ENCODE measurements around the gene DPEP1. TPM values are rescaled to one million over a fixed set of nuclear protein-coding genes. Genes with fewer than 3 reads are reported as not detected.
"Not testable (repeated sequence)": the region's sequence is repeated elsewhere in the genome, so short reads cannot be mapped to it uniquely, and the experiment has no call there.

DPEP1 gene
- total RNA-seq, 2 experiments from 2014 or later: not detected

DNA sequence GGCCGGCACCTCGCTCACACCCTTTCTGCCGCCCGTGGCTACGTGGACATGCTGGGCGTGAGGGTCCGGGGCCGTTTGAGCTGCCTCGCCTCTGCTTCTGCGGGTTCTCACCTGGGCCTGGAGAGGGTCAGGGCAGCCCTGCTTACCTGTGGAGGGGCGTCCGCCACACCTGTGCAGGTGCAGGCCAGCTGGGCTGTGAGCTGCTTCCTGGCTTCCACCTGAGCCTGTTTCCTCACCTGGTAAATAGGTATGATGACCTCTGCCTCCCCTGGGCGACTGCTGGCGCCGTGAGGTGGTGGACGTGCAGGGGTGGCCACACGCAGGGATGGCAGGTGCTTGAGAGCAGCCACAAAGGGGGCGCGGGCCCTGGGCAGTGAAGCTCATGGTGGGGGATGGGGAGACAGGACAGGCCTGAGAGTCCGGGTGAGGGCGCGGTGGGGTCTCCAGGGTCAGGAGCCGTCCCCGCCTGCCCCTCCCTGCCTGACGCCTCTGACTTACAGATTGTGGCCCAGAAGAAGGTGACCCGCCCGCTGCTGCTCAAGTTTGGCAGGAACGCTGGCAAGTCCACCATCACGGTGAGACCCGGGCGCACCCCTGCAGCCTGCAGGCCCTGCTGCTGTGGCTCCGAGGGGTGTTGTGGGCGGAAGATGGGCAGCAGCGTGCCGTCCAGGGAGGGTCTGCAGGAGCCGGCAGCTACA is 30.1 kb upstream of the DPEP1 start:
- POLR2A ChIA-PET: no interaction called here
- H3K4me1 Mint-ChIP-seq: no peaks in the 10 kb centered on the region
- CTCF ChIA-PET: no interaction called here

DNA sequence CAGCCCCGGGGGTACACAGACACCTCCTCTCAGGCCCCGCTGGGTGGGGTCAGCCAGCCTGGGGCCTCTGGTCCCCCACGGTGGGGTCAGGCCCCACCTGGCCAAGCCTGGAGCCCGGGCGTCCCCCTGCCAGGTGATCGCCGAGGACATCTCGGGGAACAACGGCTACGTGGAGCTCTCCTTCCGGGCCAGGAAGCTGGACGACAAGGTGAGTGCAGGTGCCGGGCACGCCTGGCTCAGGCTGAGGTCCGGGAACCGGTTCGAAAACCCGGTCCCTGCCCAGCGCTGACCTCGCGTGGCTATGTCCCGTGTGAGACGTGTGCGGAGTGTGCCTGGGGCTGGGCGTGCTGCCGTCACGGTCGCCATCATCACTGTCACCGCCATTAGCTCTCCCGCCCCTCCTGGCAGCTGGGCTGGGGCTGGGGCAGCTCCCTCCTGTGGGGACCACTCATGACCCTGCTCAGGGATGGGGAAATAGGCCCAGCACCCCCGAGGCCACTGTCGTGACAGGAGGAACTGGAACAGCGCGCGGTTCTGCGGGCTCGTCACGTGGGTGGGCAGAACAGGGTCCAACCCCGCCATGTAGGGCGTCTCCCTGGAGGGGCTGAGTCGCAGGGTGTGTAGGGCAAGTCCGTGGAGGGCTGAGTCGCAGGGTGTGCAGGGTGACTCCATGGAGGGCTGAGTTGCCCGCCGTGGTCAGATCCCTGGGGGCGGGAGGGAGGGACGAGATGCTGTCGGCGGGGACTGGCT is 29.4 kb upstream of the DPEP1 start:
- no peak overlapping the region for H3K27ac Mint-ChIP-seq
- H3K27me3 Mint-ChIP-seq: no peaks in the 10 kb centered on the region
- no peak overlapping the region for H3K4me3 Mint-ChIP-seq
- ChIA-PET POLR2A (no interaction called here), CTCF (no interaction called here)
- no peaks in the 10 kb centered on the region for H3K9me3 Mint-ChIP-seq
- H3K4me1 Mint-ChIP-seq: no peaks in the 10 kb centered on the region
- DNase-seq: no peak
- H3K36me3 Mint-ChIP-seq (ENCODE audit: low read depth): no peaks in the 10 kb centered on the region

More for the DNA sequence above, 30.1 kb upstream of the DPEP1 start:
- no peaks in the 10 kb centered on the region for H3K36me3 Mint-ChIP-seq (ENCODE audit: low read depth)
- no peak overlapping the region for H3K27ac Mint-ChIP-seq
- no peaks in the 10 kb centered on the region for H3K27me3 Mint-ChIP-seq
- DNase-seq: no peak
- H3K4me3 Mint-ChIP-seq: no peak overlapping the region
- H3K9me3 Mint-ChIP-seq: no peaks in the 10 kb centered on the region

DNA sequence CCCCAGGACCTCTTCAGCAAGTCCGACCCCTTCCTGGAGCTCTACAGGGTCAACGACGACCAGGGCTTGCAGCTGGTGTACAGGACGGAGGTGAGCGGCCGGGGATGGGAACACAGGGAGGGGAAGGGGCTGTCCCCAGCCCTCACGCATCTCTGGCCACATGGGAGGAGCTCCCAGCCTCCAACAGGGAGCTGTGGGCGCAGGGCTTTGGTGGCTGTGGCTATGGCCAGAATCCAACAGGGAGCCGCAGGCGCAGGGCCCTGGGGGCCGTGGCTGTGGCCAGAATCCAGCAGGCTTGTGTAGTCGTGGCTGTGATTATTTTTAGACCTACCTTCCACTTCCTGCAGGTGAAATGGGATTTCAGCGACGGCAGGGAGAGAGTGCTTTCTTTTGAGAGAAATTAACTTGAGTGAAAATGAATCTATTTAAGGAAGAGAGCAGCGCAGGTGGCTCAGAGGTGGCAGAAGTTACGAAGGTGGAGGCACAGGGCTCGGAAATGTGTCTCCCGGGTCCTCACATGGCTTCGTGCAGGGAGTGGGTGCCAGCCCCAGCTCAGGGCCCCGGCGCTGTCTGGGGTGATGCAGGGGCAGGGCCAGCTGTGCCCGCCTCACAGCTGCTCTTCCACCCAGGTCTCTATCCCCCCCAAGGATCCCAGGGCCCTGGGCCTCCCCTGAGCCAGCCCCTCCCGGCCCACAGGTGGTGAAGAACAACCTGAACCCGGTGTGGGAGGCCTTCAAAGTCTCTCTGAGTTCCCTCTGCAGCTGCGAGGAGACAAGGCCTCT is 28.5 kb upstream of the DPEP1 start:
- ChIA-PET POLR2A (no interaction called here), CTCF (no interaction called here)
- DNase-seq: no peak
- H3K36me3 Mint-ChIP-seq (ENCODE audit: low read depth): no peaks in the 10 kb centered on the region
- H3K9me3 Mint-ChIP-seq: no peaks in the 10 kb centered on the region
- no peak overlapping the region for H3K27ac Mint-ChIP-seq
- H3K4me1 Mint-ChIP-seq: no peaks in the 10 kb centered on the region
- H3K27me3 Mint-ChIP-seq: no peaks in the 10 kb centered on the region
- H3K4me3 Mint-ChIP-seq: no peak overlapping the region

DNA sequence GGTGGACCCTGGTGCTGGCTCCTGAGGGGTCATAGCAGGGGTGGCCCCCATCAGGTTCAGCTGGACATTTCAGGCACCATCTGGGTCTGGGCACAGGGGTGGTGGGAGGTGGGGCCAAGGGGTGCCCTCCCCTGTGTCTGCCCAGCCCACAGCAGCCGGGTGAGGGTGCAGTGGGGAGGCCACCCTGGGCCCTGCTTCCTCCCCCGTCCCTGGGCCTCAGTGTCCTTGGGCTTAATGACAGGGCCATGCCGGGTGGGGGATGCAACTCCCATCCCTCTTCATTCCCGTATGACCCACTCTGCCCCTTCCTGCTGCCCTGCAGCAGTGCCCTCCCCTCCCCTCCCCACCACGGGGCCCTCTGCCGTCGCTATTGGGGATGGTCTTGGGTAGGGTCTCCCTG is 27.2 kb upstream of the DPEP1 start:
- no peaks in the 10 kb centered on the region for H3K27me3 Mint-ChIP-seq
- H3K9me3 Mint-ChIP-seq: no peaks in the 10 kb centered on the region
- DNase-seq: no peak
- CTCF ChIA-PET: no interaction called here
- no peak overlapping the region for H3K27ac Mint-ChIP-seq
- H3K4me1 Mint-ChIP-seq: no peaks in the 10 kb centered on the region
- H3K36me3 Mint-ChIP-seq (ENCODE audit: low read depth): no peaks in the 10 kb centered on the region
- no peak overlapping the region for H3K4me3 Mint-ChIP-seq
- POLR2A ChIA-PET: no interaction called here

DNA sequence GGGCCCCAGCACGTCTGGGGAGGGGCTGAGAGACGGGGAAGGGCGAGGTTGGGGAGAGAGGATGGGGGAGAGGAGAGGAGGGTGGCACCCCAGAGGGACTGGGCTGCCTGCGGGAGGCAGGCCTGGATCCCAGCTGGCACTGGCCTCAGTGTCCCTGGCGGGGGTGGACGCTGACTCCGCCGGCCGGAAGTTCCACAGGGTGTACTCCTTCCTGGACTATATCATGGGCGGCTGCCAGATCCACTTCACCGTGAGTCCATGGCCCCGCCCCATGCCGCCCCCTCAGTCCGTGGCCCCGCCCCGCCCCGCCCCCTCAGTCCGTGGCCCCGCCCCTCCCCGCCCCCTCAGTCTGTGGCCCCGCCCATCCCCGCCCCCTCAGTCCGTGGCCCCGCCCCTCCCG is 26.6 kb upstream of the DPEP1 start:
- POLR2A ChIA-PET: no interaction called here
- no peak overlapping the region for H3K4me3 Mint-ChIP-seq
- H3K9me3 Mint-ChIP-seq: no peaks in the 10 kb centered on the region
- H3K36me3 Mint-ChIP-seq (ENCODE audit: low read depth): no peaks in the 10 kb centered on the region
- DNase-seq: no peak
- CTCF ChIA-PET: no interaction called here
- H3K4me1 Mint-ChIP-seq: no peaks in the 10 kb centered on the region
- no peaks in the 10 kb centered on the region for H3K27me3 Mint-ChIP-seq
- H3K27ac Mint-ChIP-seq: peak overlapping the region; percentile 13

DNA sequence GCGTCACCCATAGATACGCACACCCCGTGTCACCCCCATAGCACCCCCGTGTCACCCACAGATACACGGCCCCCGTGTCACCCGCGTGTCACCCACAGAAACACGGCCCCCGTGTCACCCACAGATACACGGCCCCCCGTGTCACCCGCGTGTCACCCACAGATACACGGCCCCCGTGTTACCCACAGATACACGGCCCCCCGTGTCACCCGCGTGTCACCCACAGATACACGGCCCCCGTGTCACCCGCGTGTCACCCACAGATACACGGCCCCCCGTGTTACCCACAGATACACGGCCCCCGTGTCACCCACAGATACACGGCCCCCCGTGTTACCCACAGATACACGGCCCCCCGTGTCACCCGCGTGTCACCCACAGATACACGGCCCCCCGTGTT is 25.8 kb upstream of the DPEP1 start:
- CTCF ChIA-PET; H3K27me3 Mint-ChIP-seq; POLR2A ChIA-PET; H3K36me3 Mint-ChIP-seq (ENCODE audit: low read depth); H3K9me3 Mint-ChIP-seq; DNase-seq; H3K27ac Mint-ChIP-seq; H3K4me3 Mint-ChIP-seq; H3K4me1 Mint-ChIP-seq: not testable (repeated sequence)

- H3K4me3 Mint-ChIP-seq: no peak overlapping the region
- no peaks in the 10 kb centered on the region for H3K9me3 Mint-ChIP-seq
- no peaks in the 10 kb centered on the region for H3K27me3 Mint-ChIP-seq
- no peak for DNase-seq
- H3K4me1 Mint-ChIP-seq: peaks cover 4% of the 10 kb centered on the region
- no peaks in the 10 kb centered on the region for H3K36me3 Mint-ChIP-seq (ENCODE audit: low read depth)
- ChIA-PET POLR2A (no interaction called here), CTCF (no interaction called here)
- no peak overlapping the region for H3K27ac Mint-ChIP-seq
These were observed 24.9 kb upstream of the DPEP1 start for GRCh38 chr16:89588413-89589109.

DNA sequence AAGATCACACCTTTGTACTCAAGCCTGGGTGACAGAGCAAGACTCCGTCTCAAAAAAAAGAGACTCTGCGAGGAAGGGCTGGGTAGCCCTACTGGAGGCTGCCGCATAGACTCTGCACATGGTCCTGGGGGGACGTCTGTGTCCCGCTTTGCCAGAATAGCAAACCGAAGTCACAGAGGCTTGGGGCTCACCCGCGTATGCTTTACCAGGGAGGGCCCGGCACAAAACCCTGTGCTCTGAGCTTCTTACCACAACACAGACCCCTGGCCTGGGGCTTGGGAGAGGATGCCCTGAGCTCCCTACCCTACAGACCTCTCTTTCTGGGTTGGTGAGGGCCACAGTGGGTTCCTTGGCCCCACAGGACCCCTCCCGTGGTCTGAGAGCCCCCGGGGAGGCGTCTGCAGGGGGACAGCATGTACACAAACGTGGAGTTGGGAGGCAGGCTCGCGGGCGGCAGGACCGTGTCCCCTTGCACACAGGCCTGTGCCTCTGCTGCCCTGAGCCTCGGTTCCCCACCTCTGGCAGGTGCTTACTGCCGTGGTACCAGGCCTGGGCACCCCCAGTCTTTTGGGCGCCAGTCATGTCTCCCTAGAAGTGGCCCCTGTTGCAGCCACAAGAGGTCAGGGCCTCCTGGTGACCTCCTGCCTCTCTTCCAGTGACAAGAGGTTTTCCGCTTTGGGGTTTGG is 24.1 kb upstream of the DPEP1 start:
- Mint-ChIP-seq H3K27me3 (no peaks in the 10 kb centered on the region), H3K9me3 (no peaks in the 10 kb centered on the region), H3K4me3 (no peak overlapping the region), H3K4me1 (peaks cover 12% of the 10 kb centered on the region), H3K27ac (no peak overlapping the region), H3K36me3 (ENCODE audit: low read depth) (no peaks in the 10 kb centered on the region)
- DNase-seq: no peak
- ChIA-PET CTCF (interaction anchor here (1.3 kb wide), 1 partner anchor 11 kb away, joined by 3 read pairs; no protein-coding TSS in a partner anchor), POLR2A (no interaction called here)

DNA sequence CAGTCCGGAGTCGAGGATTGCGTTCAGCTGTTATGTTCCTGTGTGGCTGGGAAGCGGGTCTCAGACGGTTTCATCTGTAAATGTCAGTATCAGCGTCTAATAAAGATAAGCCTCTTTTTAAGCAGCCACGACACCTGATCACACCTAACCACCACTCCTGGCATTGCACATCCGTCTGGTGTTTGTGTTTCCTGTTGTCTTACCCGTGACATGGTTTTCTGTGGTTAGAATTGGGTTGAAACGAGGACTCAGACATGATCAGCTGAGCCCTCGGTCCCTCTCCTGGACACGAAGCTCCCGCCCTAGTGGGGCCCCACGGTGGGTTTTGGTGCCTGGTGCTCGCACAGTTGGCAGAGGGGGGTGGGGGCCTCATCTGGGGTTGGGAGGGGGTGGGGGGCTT is 19.6 kb upstream of the DPEP1 start:
- H3K4me3 Mint-ChIP-seq: peak overlapping the region; percentile 31
- no peaks in the 10 kb centered on the region for H3K27me3 Mint-ChIP-seq
- H3K27ac Mint-ChIP-seq: peak overlapping the region; percentile 85
- no peaks in the 10 kb centered on the region for H3K36me3 Mint-ChIP-seq (ENCODE audit: low read depth)
- POLR2A ChIA-PET: no interaction called here
- CTCF ChIA-PET: no interaction called here
- DNase-seq: peak; percentile 73
- H3K4me1 Mint-ChIP-seq: peaks cover 18% of the 10 kb centered on the region
- no peaks in the 10 kb centered on the region for H3K9me3 Mint-ChIP-seq

DNA sequence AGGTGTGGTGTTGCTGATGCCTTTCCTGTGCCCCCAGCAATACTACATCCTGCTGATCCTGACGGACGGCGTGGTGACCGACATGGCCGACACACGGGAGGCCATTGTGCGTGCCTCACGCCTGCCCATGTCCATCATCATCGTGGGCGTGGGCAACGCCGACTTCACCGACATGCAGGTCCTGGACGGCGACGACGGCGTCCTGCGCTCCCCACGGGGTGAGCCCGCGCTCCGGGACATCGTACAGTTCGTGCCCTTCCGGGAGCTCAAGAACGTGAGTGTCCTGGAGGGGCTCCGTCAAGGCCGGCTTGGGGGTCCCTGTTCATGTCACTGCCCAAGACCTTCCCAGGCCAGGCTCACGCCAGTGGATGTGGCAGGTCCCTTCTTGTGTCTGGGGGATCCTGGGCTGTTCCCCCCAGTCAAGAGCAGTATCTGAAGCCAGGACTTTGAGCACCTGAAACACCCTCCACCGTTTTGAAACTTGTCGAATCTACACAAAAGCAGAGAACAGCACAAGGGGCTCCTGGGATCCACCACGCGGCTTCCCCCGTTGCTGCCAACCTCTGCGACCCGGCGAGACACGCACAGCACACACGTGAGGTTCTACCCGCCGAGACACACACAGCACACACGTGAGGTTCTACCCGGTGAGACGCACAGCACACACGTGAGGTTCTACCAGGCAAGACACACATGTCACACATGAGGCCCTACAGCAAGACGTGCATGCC is 17.9 kb upstream of the DPEP1 start:
- Mint-ChIP-seq H3K4me1 (peaks cover 21% of the 10 kb centered on the region), H3K27me3 (no peaks in the 10 kb centered on the region), H3K36me3 (ENCODE audit: low read depth) (no peaks in the 10 kb centered on the region), H3K4me3 (no peak overlapping the region), H3K9me3 (no peaks in the 10 kb centered on the region), H3K27ac (no peak overlapping the region)
- no peak for DNase-seq
- CTCF ChIA-PET: no interaction called here
- POLR2A ChIA-PET: no interaction called here

DNA sequence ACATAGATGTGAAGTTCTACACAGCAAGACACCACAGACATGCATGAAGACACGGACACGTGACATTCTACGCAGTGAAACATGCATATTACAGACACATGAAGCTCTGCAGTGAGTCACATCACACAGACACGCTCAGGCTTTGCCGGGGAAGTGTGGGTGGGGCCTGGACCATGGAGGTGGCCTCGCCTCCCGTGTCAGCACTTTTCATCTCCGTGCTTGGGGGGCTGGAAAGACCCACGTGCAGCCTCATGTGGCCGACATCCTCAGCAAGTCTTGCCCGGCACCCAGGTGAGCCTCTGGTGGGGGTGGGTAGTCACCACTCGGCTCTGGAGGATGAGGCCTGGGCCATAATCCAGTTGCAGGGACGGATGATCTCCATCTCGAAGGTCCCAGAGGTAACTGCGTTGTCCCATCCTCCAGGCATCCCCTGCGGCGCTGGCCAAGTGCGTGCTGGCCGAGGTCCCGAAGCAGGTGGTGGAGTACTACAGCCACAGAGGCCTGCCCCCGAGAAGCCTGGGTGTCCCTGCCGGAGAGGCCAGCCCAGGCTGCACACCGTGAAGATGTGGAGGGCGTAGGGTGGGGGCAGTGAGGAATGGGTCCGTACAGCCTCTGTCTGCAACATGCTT is 17.3 kb upstream of the DPEP1 start:
- Mint-ChIP-seq H3K36me3 (ENCODE audit: low read depth) (no peaks in the 10 kb centered on the region), H3K9me3 (no peaks in the 10 kb centered on the region), H3K4me1 (peaks cover 21% of the 10 kb centered on the region), H3K4me3 (no peak overlapping the region), H3K27ac (no peak overlapping the region), H3K27me3 (no peaks in the 10 kb centered on the region)
- DNase-seq: no peak
- ChIA-PET CTCF (interaction anchor here (0.6 kb wide), 1 partner anchor 42 kb away, joined by 3 read pairs; no protein-coding TSS in a partner anchor), POLR2A (no interaction called here)

Data from activated CD4-positive, alpha-beta T cell treated with anti-CD3 and anti-CD28 coated beads, Interleukin-2, amount 10 ng/mL, durations not matched to agents 7 days and 5 days (primary cell).